GM18517 (cell line): ENCODE data around the gene CDH23.

ENCODE experiments used
- ATAC-seq: cut with Tn5 transposase; IDR thresholded peaks from one replicate; pipeline ENCODE4 v1.9.1; 2021; ENCODE audit warnings: mild to moderate bottlenecking, moderate library complexity; ENCODE audit not compliant: unreplicated experiment

The CDH23 gene

GRCh38 chr10:71713135-71714030 is 316.7 kb downstream of the CDH23 start:
- no peak for ATAC-seq

DNA sequence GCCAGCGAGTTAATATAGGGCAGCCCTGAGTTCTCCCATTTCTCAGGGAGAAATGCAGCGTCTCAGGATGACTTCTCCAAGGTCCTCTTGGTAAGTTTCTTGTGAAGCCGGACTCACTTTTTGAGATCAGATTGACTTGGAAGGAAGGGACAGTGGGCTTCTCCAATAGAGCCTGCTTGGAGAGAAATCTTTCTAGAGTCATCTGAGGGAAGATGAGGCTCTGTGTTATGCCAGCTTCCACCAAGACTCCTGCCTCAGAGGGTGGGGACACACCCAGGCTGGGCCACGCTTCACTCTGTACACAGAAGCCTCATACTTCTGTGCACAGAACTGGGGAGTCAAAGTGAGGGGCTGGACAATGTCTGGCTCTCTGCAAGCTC is 317.3 kb downstream of the CDH23 start:
- ATAC-seq = no peak

GRCh38 chr10:71714592-71714991 is 317.9 kb downstream of the CDH23 start:
- ATAC-seq = no peak

GRCh38 chr10:71715026-71715425 is 318.3 kb downstream of the CDH23 start:
- no peak for ATAC-seq

DNA sequence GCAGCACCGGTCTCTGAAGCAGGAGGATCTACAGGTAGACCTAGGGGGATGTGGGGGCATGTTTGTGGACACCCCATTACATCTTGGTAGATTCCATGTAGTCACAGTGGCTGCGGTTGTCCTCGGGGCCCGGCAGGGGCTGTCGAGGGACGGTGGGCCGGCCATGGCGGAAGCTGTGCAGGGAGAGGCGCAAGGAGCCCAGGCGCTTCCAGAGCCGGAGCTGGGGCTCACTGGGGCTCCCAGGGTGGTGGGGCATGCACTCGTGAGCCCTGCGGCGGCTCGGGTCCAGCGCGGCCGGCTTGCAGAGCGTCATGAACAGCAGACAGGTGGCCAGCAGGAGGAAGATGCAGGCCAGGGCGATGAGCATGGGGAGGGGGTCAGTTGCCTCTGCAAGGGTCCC is 319.1 kb downstream of the CDH23 start:
- ATAC-seq = no peak

- ATAC-seq = no peak
Observed at GRCh38 chr10:71716426-71716825, 319.7 kb downstream of the CDH23 start.

GRCh38 chr10:71717056-71717455 is 320.3 kb downstream of the CDH23 start:
- ATAC-seq = no peak

DNA sequence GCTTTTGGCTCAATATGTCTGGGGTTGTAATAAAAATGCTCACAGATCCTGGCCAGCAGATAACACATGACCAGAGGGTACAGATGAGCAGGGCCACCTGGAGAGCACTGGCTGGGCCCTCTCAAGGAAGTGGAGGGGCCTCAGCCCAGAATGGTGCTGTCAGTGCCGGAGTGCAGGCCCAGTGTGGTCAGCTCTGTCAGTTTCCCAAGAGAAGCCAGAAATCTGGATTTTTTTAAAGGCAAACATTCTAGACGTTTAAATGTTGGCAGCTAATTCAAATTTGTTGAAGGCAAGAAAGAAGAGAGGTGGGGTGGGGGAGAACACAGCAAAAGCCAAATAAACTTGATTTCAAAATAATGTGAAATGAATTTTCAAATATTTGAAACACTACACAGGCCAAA is 320.8 kb downstream of the CDH23 start:
- ATAC-seq = no peak

DNA sequence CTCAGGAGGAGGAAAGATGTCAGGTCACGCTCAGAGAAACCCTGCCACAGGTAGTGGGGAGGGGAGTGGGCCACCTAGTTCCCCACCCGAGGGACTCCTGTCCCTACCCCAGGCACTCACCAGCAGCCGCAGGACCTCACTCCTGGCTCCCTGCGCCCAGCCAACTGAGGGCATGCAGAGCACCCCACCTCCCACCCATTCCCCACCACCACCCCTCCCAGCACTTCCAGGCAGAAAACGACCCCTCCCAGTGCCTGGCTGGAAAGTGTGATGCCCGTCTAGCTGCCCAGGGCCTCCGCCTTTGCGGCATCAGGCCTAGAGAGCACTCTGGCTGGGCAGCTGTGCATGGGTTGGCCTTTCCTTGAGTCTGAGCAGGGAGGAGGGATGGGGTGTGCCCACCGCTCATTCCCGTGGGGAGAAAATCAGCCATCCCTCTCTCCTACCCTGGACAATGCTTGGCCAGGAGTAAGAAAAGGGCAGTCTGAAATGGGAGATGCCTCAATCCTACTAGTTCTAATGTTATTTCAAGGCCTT is 321.5 kb downstream of the CDH23 start:
- no peak for ATAC-seq

- no peak for ATAC-seq
Observed at GRCh38 chr10:71719042-71719441, 322.3 kb downstream of the CDH23 start.

- no peak for ATAC-seq
Observed at GRCh38 chr10:71719464-71720201, 322.9 kb downstream of the CDH23 start, which contains the start of gene C10orf105. C10orf105 (minus strand) TSS chr10:71719778; CDS start chr10:71716337, 3,441 bp downstream.

DNA sequence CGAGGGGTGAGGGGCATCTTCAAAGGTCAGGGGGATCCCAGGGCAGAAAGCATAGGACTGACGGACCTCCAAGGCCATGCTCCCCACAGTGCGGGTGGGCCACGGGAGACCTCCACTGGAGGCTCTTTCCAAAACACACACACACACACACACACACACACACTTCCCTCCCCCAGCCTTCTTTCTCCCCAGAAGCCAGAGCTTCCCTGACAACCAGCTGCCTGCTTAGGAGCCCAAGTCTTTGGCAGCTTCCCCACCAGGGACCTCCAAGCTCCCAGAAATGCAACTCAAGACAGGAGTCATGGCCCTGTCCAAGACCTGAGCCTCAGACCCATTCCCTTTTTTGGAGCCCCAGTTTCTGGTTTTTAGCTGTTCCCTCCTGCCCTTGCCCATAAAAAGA is 323.6 kb downstream of the CDH23 start:
- ATAC-seq = no peak

DNA sequence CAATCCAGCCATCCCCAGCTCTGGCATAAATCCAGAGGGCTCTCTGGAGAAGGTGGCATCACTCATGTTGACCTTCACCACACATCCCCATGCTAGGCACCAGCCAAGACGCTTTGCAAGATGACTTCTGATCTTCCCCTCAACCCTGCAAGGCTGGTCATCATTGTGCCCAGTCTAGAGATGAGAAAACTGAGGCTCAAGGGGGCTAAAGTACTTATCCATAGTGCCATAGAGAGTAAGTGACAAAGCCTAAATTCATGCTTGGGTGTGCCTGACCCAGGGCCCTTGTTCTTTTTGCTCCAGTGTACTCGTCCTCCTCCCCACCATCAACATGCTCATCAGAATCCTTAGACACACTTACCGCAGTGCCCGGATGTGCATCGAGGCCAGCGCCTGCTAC is 324.6 kb downstream of the CDH23 start:
- ATAC-seq = no peak

DNA sequence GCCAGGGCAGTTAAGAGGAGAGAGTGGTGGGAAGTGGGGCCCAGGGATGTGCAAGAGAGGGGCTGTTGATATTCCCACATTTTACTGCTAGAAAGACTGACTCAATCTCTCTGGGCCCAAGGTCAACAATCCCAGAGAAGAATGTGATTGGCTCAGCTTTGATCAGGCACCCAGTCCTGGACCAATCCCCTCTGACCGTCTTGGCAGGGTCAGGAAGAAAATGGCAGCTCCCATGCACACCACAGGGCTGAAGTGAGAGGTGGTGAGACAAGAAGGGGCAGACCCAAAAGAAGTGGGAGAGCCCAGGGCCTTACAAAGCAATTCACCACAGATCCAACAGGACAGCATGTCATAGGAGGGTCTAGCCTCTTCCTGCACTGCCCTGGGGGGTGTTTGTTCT is 326.1 kb downstream of the CDH23 start:
- ATAC-seq = no peak

DNA sequence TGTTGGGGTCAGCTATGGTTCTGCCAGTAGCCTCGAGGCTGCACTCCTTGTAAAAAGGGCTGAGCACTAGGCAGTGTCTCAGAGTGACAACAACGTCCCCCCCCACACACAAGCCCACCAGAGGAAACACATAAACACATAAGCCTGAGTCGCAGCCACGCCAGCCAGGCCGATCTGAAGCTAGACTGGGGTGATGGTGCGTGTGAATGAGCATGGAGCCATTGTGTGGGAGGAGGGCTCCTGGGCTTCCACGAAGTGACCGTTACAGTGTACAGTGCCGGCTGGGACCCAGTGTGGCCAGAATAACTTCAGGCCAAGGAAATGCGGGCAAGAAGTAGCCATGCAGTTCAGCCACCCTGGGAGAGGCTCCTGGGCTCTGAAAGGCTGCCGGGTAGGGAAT is 326.6 kb downstream of the CDH23 start:
- ATAC-seq = no peak

- no peak for ATAC-seq
Observed at GRCh38 chr10:71724539-71724938, 327.8 kb downstream of the CDH23 start.

GRCh38 chr10:71725249-71725648 is 328.5 kb downstream of the CDH23 start:
- no peak for ATAC-seq

GRCh38 chr10:71725998-71726579 is 329.4 kb downstream of the CDH23 start:
- no peak for ATAC-seq

DNA sequence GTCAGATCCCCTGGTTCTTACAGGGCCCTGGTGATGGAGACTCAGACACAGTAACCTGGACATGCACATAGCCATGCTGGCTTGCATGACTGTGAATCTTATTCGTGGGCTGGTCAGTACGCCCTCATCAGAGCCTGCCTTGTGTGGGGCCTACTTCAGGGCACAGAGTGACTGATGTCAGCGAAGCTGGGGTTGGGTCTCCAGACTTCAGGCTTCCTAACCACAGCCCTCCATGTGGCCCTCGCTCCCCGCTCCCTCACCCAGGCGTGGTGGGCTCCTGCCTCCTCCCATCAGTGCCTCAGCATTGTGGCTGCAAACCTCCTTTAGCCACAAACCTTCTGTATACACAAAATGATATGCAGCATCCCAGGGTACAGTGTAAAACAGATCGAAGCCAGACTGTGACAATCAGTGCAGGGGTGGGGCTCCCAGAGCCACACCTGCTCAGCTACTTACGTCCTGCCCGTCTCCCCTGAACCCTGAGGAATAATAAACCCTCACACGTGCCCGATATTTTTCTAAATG is 329.9 kb downstream of the CDH23 start:
- no peak for ATAC-seq

GRCh38 chr10:71727105-71727737 is 330.5 kb downstream of the CDH23 start:
- ATAC-seq = peak; percentile 38
